HepG2 (cell line): ENCODE measurements around the gene B4GALT1. TPM values are rescaled to one million over a fixed set of nuclear protein-coding genes. Genes with fewer than 3 reads are reported as not detected.
A peak's percentile ranks its signal among the peaks of the same experiment; 100 is the strongest.

Experiments
- MIXL1 ChIP-seq: IDR thresholded peaks from 2 replicates; pipeline ENCODE4 v1.6.1; 2016
- NR2C2 ChIP-seq: sonication (generic); formaldehyde crosslinking; IDR thresholded peaks from 2 replicates; pipeline ENCODE4 v1.4.0; 2020; ENCODE audit warnings: missing genetic modification reagents, mild to moderate bottlenecking, moderate library complexity, borderline replicate concordance
- ONECUT2 ChIP-seq: sonication (generic); formaldehyde crosslinking; IDR thresholded peaks from 2 replicates; pipeline ENCODE4 v1.4.0; 2020; ENCODE audit warnings: missing genetic modification reagents
- PTBP1 ChIP-seq: fragments of 200-400 bp; formaldehyde crosslinking; IDR thresholded peaks from 2 replicates; pipeline ENCODE4 v1.6.1; 2018; ENCODE audit warnings: low read length, low read depth; ENCODE audit not compliant: poor library complexity, severe bottlenecking
- TAF1 ChIP-seq: sonication (generic); formaldehyde crosslinking; IDR thresholded peaks from 2 replicates; pipeline ENCODE4 v1.4.0; 2020; ENCODE audit warnings: missing genetic modification reagents
- ZBTB8A ChIP-seq: sonication (generic); formaldehyde crosslinking; IDR thresholded peaks from 2 replicates; pipeline ENCODE4 v1.4.0; 2020; ENCODE audit warnings: mild to moderate bottlenecking, low read depth, missing genetic modification reagents, borderline replicate concordance
- ZNF367 ChIP-seq: sonication (generic); formaldehyde crosslinking; IDR thresholded peaks from 2 replicates; pipeline ENCODE4 v1.4.0; 2020; ENCODE audit warnings: missing genetic modification reagents, borderline replicate concordance
- ZNF605 ChIP-seq: sonication (generic); formaldehyde crosslinking; IDR thresholded peaks from 2 replicates; pipeline ENCODE4 v1.8.0; 2022; ENCODE audit warnings: mild to moderate bottlenecking, missing genetic modification reagents
- ZNF607 ChIP-seq: sonication (generic); formaldehyde crosslinking; IDR thresholded peaks from 2 replicates; pipeline ENCODE4 v1.5.1; 2020; ENCODE audit warnings: missing genetic modification reagents, mild to moderate bottlenecking, borderline replicate concordance
- ZNF792 ChIP-seq: IDR thresholded peaks from 2 replicates; pipeline ENCODE4 v1.6.1; 2016
- polyA plus RNA-seq, 8 experiments: library from polyadenylated mRNA; depleted of rRNA in 3 of 8; stranded (reverse) in 7 of 8; unstranded in 1 of 8; fragments of >200 nt; fragmentation: Illumina TruSeq in 4 of 8; extraction: Trizol in 4 of 8; gene quantifications; 2 replicates each; pipeline versions ENCODE4 v1.2.1 to v1.2.3, GENCODE V29; 2011 to 2016; ENCODE audit warnings: low read depth in 4 of 8, missing spikeins in 1 of 8, mixed read lengths in 1 of 8; ENCODE audit not compliant: insufficient read depth in 1 of 8
- total RNA-seq, 5 experiments: library from RNA; depleted of rRNA; stranded (reverse); fragments of >200 nt; fragmentation: Illumina TruSeq; extraction: Trizol; gene quantifications; 2 replicates each; pipeline ENCODE4 v1.2.3, GENCODE V29; 2016; ENCODE audit warnings: low read depth in 1 of 5
- TF ChIP-seq, protein P1 (sequence below): sonication (generic); formaldehyde crosslinking; IDR thresholded peaks from 2 replicates; pipeline ENCODE4 v1.4.0; 2020; ENCODE audit warnings: missing genetic modification reagents, low read depth, mild to moderate bottlenecking, borderline replicate concordance
- TF ChIP-seq, protein P2 (sequence below): sonication (generic); formaldehyde crosslinking; IDR thresholded peaks from 2 replicates; pipeline ENCODE4 v1.8.0; 2022; ENCODE audit warnings: mild to moderate bottlenecking, missing genetic modification reagents, borderline replicate concordance
- TF ChIP-seq, protein P3 (sequence below): sonication (generic); formaldehyde crosslinking; IDR thresholded peaks from 2 replicates; pipeline ENCODE4 v1.4.0; 2020; ENCODE audit warnings: mild to moderate bottlenecking, low read depth, missing genetic modification reagents
- TF ChIP-seq, protein P4 (sequence below): IDR thresholded peaks from 2 replicates; pipeline ENCODE4 v1.6.1; 2016; ENCODE audit warnings: missing compliant biosample characterization, missing genetic modification reagents, borderline replicate concordance
- TF ChIP-seq, protein P5 (sequence below): sonication (generic); formaldehyde crosslinking; IDR thresholded peaks from 2 replicates; pipeline ENCODE4 v1.4.0; 2020; ENCODE audit warnings: missing genetic modification reagents; ENCODE audit errors: not compliant biosample characterization

Gene B4GALT1
- total and polyA plus RNA-seq, 2 of the 13 experiments (the other 11 are each of a cell fraction or from before 2014, with no cell fraction given) = 15.7 to 33.5 TPM

DNA sequence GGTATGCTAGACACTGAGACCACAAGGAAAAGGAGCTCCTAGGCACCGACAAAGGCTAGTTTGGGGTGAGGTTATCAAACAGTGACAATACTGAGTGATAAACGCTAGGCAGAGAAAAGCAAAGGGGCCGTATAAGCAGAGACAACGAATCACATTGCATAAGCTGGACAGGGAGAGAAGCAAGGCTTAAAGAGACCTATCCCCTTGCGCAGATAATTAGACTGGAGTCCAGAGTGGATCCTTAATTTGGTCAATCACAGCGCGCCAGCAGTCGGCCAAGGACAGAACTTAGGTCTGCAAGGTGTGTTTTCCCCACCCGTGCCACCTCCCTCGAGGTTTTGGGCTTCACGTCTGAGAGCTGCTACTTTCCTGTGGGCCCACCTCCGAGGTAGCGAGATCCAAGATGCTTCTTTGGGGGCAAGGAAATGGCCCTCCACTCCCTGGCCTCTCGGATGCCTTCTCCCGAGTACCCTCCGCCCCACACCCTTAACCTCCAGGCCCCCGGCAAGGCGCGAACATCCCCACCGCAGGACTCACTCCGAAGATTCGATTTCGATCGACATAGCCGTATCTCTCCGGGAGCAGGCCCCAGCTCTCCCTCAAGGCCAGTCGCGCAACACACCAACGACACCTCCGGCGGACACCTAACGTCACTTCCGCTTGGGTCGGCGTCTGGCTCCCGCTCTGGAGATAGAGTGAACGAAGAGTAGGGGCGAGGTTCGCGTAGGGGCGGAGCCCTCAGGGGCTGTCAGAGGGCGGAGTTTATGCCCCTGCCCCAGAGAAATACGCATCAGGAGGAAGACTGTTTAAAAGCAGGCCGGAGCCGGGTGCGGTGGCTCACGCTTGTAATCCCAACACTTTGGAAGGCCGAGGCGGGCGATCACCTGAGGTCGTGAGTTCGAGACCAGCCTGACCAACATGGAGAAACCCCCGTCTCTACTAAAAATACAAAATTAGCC is 90.8 kb downstream of the B4GALT1 start, which contains the start of gene SMU1 (continued):
- TF ChIP-seq, protein P1, sequence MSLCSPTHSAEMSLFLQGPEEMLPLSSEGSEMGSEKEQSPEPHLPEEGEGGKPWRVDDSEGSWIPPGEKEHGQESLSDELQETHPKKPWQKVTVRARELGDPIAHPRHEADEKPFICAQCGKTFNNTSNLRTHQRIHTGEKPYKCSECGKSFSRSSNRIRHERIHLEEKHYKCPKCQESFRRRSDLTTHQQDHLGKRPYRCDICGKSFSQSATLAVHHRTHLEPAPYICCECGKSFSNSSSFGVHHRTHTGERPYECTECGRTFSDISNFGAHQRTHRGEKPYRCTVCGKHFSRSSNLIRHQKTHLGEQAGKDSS (CRISPR knock-in tag) = peak; percentile 69; the same call in 1 of the 2 replicates
- peak; percentile 87; the same call in 1 of the 2 replicates for TF ChIP-seq ZNF607
- TF ChIP-seq, protein P2, sequence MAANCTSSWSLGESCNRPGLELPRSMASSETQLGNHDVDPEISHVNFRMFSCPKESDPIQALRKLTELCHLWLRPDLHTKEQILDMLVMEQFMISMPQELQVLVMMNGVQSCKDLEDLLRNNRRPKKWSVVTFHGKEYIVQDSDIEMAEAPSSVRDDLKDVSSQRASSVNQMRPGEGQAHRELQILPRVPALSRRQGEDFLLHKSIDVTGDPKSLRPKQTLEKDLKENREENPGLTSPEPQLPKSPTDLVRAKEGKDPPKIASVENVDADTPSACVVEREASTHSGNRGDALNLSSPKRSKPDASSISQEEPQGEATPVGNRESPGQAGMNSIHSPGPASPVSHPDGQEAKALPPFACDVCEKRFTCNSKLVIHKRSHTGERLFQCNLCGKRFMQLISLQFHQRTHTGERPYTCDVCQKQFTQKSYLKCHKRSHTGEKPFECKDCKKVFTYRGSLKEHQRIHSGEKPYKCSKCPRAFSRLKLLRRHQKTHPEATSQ (CRISPR knock-in tag) = no peak
- TF ChIP-seq ONECUT2 (CRISPR knock-in tag) = 0 out of 2 replicates have a peak, but pooled peaks have one; percentile 10
- TF ChIP-seq MIXL1 (CRISPR knock-in tag) = peak; percentile 34; the same call in 1 of the 2 replicates
- TF ChIP-seq, protein P3, sequence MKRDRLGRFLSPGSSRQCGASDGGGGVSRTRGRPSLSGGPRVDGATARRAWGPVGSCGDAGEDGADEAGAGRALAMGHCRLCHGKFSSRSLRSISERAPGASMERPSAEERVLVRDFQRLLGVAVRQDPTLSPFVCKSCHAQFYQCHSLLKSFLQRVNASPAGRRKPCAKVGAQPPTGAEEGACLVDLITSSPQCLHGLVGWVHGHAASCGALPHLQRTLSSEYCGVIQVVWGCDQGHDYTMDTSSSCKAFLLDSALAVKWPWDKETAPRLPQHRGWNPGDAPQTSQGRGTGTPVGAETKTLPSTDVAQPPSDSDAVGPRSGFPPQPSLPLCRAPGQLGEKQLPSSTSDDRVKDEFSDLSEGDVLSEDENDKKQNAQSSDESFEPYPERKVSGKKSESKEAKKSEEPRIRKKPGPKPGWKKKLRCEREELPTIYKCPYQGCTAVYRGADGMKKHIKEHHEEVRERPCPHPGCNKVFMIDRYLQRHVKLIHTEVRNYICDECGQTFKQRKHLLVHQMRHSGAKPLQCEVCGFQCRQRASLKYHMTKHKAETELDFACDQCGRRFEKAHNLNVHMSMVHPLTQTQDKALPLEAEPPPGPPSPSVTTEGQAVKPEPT (CRISPR knock-in tag) = 0 out of 2 replicates have a peak, but pooled peaks have one; percentile 26
- peak; percentile 51; the same call in 1 of the 2 replicates for TF ChIP-seq ZNF792 (CRISPR knock-in tag)
- no peak for TF ChIP-seq PTBP1
- TF ChIP-seq NR2C2 = peak; percentile 82
- TF ChIP-seq, protein P4, sequence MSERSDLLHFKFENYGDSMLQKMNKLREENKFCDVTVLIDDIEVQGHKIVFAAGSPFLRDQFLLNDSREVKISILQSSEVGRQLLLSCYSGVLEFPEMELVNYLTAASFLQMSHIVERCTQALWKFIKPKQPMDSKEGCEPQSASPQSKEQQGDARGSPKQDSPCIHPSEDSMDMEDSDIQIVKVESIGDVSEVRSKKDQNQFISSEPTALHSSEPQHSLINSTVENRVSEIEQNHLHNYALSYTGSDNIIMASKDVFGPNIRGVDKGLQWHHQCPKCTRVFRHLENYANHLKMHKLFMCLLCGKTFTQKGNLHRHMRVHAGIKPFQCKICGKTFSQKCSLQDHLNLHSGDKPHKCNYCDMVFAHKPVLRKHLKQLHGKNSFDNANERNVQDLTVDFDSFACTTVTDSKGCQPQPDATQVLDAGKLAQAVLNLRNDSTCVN (CRISPR knock-in tag) = peak; percentile 58; the same call in 1 of the 2 replicates
- no peak for TF ChIP-seq ZBTB8A (CRISPR knock-in tag)
- peak; percentile 86 for TF ChIP-seq TAF1 (CRISPR knock-in tag)
- TF ChIP-seq, protein P5, sequence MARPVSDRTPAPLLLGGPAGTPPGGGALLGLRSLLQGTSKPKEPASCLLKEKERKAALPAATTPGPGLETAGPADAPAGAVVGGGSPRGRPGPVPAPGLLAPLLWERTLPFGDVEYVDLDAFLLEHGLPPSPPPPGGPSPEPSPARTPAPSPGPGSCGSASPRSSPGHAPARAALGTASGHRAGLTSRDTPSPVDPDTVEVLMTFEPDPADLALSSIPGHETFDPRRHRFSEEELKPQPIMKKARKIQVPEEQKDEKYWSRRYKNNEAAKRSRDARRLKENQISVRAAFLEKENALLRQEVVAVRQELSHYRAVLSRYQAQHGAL (CRISPR knock-in tag) = peak; percentile 44
- TF ChIP-seq ZNF367 = peak; percentile 32; the same call in 1 of the 2 replicates
- TF ChIP-seq ZNF605 (CRISPR knock-in tag) = peak; percentile 65
